Thymus (tissue), 11 donors: ENCODE data around the gene UPF2. TPM values are rescaled to one million over a fixed set of nuclear protein-coding genes. Genes with fewer than 3 reads are reported as not detected.

Experiments used
- DNase-seq, 9 donors: peaks; one replicate each; pipeline ENCODE4 v3.0.0-alpha.2; 2013; ENCODE audit warnings: low spot score in 9 of 9, low read depth in 6 of 9, missing footprints in 1 of 9
- H3K27ac ChIP-seq, 2 donors: one replicate each; pipeline ENCODE4 v1.5.1; 2013; ENCODE audit warnings: control low read depth in 1 of 2, low read depth in 1 of 2, low read length in 1 of 2, mild to moderate bottlenecking in 1 of 2, moderate library complexity in 1 of 2
- H3K27me3 ChIP-seq, 2 donors: one replicate each; pipeline ENCODE4 v1.5.1; 2013; ENCODE audit warnings: low read length in 1 of 2; ENCODE audit not compliant: control insufficient read depth in 2 of 2, insufficient read depth in 1 of 2
- H3K36me3 ChIP-seq, 2 donors: one replicate each; pipeline ENCODE4 v1.5.1; 2013; ENCODE audit warnings: low read length in 1 of 2, mild to moderate bottlenecking in 1 of 2, moderate library complexity in 1 of 2; ENCODE audit not compliant: control insufficient read depth in 2 of 2, insufficient read depth in 2 of 2
- H3K4me1 ChIP-seq, 2 donors: one replicate each; pipeline ENCODE4 v1.5.1; 2013; ENCODE audit warnings: low read length in 2 of 2; ENCODE audit not compliant: control insufficient read depth in 2 of 2, insufficient read depth in 2 of 2
- H3K4me3 ChIP-seq, 2 donors: one replicate each; pipeline ENCODE4 v1.5.1; 2013; ENCODE audit warnings: low read length in 2 of 2, control low read depth in 1 of 2, mild to moderate bottlenecking in 1 of 2
- H3K9me3 ChIP-seq, 2 donors: one replicate each; pipeline ENCODE4 v1.5.1; 2013; ENCODE audit warnings: low read length in 1 of 2, mild to moderate bottlenecking in 1 of 2; ENCODE audit not compliant: control insufficient read depth in 2 of 2, insufficient read depth in 1 of 2
- WGBS: extraction: QIAGEN DNeasy Blood & Tissue Kit; methylation state at CpG from one replicate; pipeline ENCODE4 v1.1.7; 2013; 5-methylcytosine and 5-hydroxymethylcytosine counted together
- polyA plus RNA-seq: library from polyadenylated mRNA; stranded (reverse); fragments of 200-250 nt; gene quantifications from one replicate; pipeline ENCODE4 v1.2.3, GENCODE V29; 2013
- total RNA-seq: library from RNA; stranded (reverse); fragments of 120-200 nt; gene quantifications from one replicate; pipeline ENCODE4 v1.2.4, GENCODE V29; 2013
- donor health status: healthy.

The UPF2 gene
- total and polyA plus RNA-seq, 2 donors, result 13.7 to 22.7 TPM

- DNase-seq, result no peak
- H3K4me3 ChIP-seq, result no peak overlapping the region
- H3K36me3 ChIP-seq, result no peaks in the 10 kb centered on the region
- no peak overlapping the region for H3K27ac ChIP-seq
- no peaks in the 10 kb centered on the region for H3K9me3 ChIP-seq
- no peaks in the 10 kb centered on the region for H3K27me3 ChIP-seq
- 97% methylated on average over 8 of the region's 8 CpGs for WGBS
- H3K4me1 ChIP-seq, result peaks cover 0 to 6% of the 10 kb centered on the region in 2 donors
Measured at GRCh38 chr10:12048547-12048946, 5.9 kb upstream of the UPF2 start.

GRCh38 chr10:12045596-12045995, 3.0 kb upstream of the UPF2 start:
- Histone ChIP-seq H3K4me3 (no peak overlapping the region), H3K27ac (no peak overlapping the region), H3K36me3 (no peaks in the 10 kb centered on the region), H3K4me1 (peaks cover 9 to 13% of the 10 kb centered on the region in 2 donors), H3K9me3 (no peaks in the 10 kb centered on the region), H3K27me3 (no peaks in the 10 kb centered on the region)
- no peak for DNase-seq
- WGBS, result 97% methylated on average over 5 of the region's 5 CpGs

GRCh38 chr10:12042409-12042796, 206 bp downstream of the UPF2 start:
- Histone ChIP-seq H3K27me3 (no peaks in the 10 kb centered on the region), H3K4me3 (peak overlapping the region; percentile 83 to 99), H3K36me3 (no peaks in the 10 kb centered on the region), H3K27ac (peak overlapping the region; percentile 94 to 97), H3K4me1 (peaks cover 9 to 13% of the 10 kb centered on the region in 2 donors), H3K9me3 (no peaks in the 10 kb centered on the region)
- WGBS, result under 1% methylated on average over 31 of the region's 31 CpGs
- DNase-seq, result no peak

GRCh38 chr10:12041766-12042408, 722 bp downstream of the UPF2 start:
- under 1% methylated on average over 26 of the region's 26 CpGs for WGBS
- H3K27me3 ChIP-seq, result no peaks in the 10 kb centered on the region
- peaks cover 9 to 13% of the 10 kb centered on the region in 2 donors for H3K4me1 ChIP-seq
- H3K27ac ChIP-seq, result peak overlapping the region; percentile 94 to 97
- no peaks in the 10 kb centered on the region for H3K36me3 ChIP-seq
- H3K4me3 ChIP-seq, result peak overlapping the region; percentile 83 to 99
- peak in 8 of 9 donors; percentile 10 to 60 (median 27) for DNase-seq
- H3K9me3 ChIP-seq, result no peaks in the 10 kb centered on the region

GRCh38 chr10:12036073-12036655, 6.4 kb downstream of the UPF2 start:
- 97% methylated on average over 3 of the region's 3 CpGs for WGBS
- no peak overlapping the region for H3K4me3 ChIP-seq
- no peaks in the 10 kb centered on the region for H3K9me3 ChIP-seq
- peaks cover 0 to under 1% of the 10 kb centered on the region in 2 donors for H3K4me1 ChIP-seq
- H3K27ac ChIP-seq, result no peak overlapping the region
- DNase-seq, result no peak
- H3K27me3 ChIP-seq, result no peaks in the 10 kb centered on the region
- H3K36me3 ChIP-seq, result peaks cover 20 to 37% of the 10 kb centered on the region in 2 donors

- no peak overlapping the region for H3K27ac ChIP-seq
- H3K9me3 ChIP-seq, result no peaks in the 10 kb centered on the region
- no peaks in the 10 kb centered on the region for H3K27me3 ChIP-seq
- H3K36me3 ChIP-seq, result peaks cover 31 to 61% of the 10 kb centered on the region in 2 donors
- H3K4me1 ChIP-seq, result no peaks in the 10 kb centered on the region
- no peak for DNase-seq
- no peak overlapping the region for H3K4me3 ChIP-seq
- WGBS, result 98% methylated on average over 4 of the region's 4 CpGs
Measured at GRCh38 chr10:12031404-12031803, 11.2 kb downstream of the UPF2 start.

- WGBS, result over 99% methylated on average over 2 of the region's 2 CpGs
- no peak for DNase-seq
- H3K4me1 ChIP-seq, result no peaks in the 10 kb centered on the region
Measured at GRCh38 chr10:12027539-12027938, 15.1 kb downstream of the UPF2 start.

GRCh38 chr10:12025591-12025990, 17.0 kb downstream of the UPF2 start:
- Histone ChIP-seq H3K27ac (no peak overlapping the region), H3K36me3 (peaks cover 18 to 49% of the 10 kb centered on the region in 2 donors), H3K9me3 (no peaks in the 10 kb centered on the region), H3K4me1 (no peaks in the 10 kb centered on the region), H3K27me3 (no peaks in the 10 kb centered on the region), H3K4me3 (no peak overlapping the region)
- no peak for DNase-seq
- 98% methylated on average over 5 of the region's 5 CpGs for WGBS

More at GRCh38 chr10:12027539-12027938, 15.1 kb downstream of the UPF2 start:
- Histone ChIP-seq H3K27ac (no peak overlapping the region), H3K9me3 (no peaks in the 10 kb centered on the region), H3K4me3 (no peak overlapping the region), H3K36me3 (peaks cover 18 to 54% of the 10 kb centered on the region in 2 donors), H3K27me3 (no peaks in the 10 kb centered on the region)

- Histone ChIP-seq H3K4me1 (no peaks in the 10 kb centered on the region), H3K27ac (no peak overlapping the region), H3K9me3 (no peaks in the 10 kb centered on the region), H3K36me3 (peaks cover 7 to 35% of the 10 kb centered on the region in 2 donors), H3K27me3 (no peaks in the 10 kb centered on the region), H3K4me3 (no peak overlapping the region)
- WGBS, result 65% methylated on average over 1 of the region's 1 CpG
- no peak for DNase-seq
Measured at GRCh38 chr10:12022580-12023257, 19.9 kb downstream of the UPF2 start.
